Stimulated activated CD4-positive, alpha-beta T cell treated with anti-CD3 and anti-CD28 coated beads, TNF-alpha, amount 100 ng/mL, for 1 hour (primary cell): ENCODE measurements around the gene BHLHE40.
"Not testable (repeated sequence)": the region's sequence is repeated elsewhere in the genome, so short reads cannot be mapped to it uniquely, and the experiment has no call there.

Source experiments
- DNase-seq, 3 donors: peaks; one replicate each; pipeline ENCODE4 v3.0.0-alpha.2; 2020; ENCODE audit warnings: low read depth in 3 of 3, low spot score in 1 of 3

The BHLHE40 gene

DNA sequence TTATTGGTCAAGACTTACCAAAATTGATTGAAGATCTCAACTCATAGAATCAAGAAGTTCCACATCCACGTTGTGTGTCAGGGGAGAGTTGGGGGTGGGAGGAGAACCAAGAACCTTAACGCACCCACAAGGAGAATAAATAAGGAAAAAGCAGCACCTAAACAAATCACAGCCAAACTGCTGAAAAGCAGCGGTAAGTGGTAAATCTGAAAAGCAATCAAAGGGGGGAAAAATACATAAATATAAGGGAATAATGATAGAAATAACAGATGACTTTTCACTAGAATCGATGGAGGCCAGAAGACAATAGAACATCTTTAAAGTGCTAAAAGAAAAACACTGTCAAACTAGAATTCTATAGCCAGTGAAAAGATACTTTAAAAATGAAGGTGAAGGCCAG, 20.1 kb upstream of the BHLHE40 start:
- no peak for DNase-seq

DNA sequence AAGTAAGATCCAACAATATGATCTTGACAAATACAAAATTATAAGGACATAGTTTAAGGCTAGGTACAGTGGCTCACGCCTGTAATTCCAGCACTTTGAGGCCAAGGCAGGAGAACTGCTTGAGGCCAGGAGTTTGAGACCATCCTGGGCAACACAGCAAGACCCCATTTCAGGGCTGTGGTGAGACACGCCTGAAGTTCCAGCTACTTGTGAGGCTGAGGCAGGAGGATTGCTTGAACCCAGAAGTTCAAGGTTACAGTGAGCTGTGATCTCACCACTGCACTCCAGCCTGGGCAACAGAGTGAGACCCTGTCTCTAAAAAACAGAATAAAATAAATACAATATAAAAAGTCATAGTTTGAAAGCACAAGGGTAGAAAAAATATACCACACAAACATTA, 17.4 kb upstream of the BHLHE40 start:
- not testable (repeated sequence) for DNase-seq

- no peak for DNase-seq
These were observed 15.3 kb upstream of the BHLHE40 start for GRCh38 chr3:4963669-4964570.

- DNase-seq, result not testable (repeated sequence)
These were observed 13.2 kb upstream of the BHLHE40 start for GRCh38 chr3:4966006-4966405.

GRCh38 chr3:4967683-4968082, 11.6 kb upstream of the BHLHE40 start:
- DNase-seq, result not testable (repeated sequence)

DNA sequence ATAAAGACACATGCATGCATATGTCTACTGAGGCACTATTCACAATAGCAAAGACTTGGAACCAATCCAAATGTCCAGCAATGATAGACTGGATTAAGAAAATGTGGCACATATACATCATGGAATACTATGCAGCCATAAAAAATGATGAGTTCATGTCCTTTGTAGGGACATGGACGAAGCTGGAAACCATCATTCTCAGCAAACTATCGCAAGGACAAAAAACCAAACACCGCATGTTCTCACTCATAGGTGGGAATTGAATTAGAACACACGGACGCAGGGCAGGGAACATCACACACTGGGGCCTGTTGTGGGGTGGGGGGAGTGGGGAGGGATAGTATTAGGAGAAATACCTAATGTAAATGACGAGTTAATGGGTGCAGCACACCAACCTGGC, 7.8 kb upstream of the BHLHE40 start:
- DNase-seq, result not testable (repeated sequence)

DNA sequence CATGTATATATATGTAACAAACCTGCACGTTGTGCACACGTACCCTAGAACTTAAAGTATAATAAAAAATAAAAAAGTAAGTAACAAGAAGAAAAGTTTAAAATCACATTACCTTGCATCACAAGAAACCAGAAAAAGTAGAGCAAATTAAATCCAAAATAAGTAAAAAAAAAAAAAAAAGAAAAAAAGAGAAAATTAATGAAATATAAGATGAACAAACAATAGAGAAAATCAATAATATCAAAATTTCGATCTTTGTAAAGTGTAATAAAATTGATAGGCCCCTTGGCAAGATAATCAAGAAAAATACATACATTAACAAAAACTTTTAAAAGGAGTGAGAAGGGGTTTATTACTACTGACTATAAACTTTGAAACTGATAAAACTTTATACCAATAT, 7.4 kb upstream of the BHLHE40 start:
- no peak for DNase-seq

DNA sequence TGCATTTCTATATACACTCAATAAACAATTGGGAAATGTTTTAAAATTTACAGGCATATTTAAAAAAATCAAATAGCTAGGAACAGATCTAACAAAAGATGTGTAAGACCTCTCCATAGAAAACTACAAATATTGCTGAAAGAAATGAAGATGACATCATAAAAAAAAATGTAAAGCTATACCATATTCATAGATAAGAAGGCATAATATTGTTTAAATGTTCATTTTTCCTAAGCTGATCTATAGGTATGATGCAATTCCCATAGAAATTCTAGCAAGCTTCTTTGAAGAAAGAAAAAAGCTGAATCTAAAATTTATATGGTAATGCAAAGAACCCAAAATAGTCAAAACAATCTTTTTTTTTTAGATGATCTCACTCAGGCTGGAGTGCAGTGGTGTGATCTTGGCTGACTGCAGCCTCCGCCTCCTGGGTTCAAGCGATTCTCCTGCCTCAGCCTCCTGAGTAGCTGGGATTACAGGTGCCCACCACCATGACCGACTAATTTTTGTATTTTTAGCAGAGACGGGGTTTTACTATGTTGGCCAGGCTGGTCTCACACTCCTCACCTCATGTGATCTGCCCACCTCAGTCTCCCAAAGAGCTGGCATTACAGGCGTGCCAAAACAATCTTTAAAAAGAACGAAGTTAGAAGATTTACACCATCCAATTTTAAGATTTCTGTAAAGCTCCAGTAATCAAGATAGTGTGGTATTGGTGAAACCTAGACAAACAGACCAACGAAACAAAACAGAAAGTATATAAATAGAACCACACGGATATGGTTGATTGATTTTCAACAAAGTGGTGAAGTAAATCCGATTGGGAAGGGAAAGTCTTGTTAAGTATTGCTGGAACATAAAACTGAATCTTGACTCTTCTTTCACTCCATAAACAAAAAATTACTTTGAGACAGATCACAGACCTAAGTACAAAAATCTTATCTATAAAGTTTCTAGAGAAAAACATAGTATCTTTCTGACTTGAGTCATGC, 6.3 kb upstream of the BHLHE40 start:
- no peak for DNase-seq

- no peak for DNase-seq
These were observed 5.1 kb upstream of the BHLHE40 start for GRCh38 chr3:4974154-4974553.

GRCh38 chr3:4976109-4976508, 3.1 kb upstream of the BHLHE40 start:
- DNase-seq, result no peak

GRCh38 chr3:4977001-4977852, 2.0 kb upstream of the BHLHE40 start:
- DNase-seq, result peak in 1 of 3 donors; percentile 10

GRCh38 chr3:4977853-4978203, 1.4 kb upstream of the BHLHE40 start:
- DNase-seq, result no peak

- DNase-seq, result peak in 2 of 3 donors; percentile 31 to 36
These were observed 852 bp upstream of the BHLHE40 start for GRCh38 chr3:4978204-4978965.

GRCh38 chr3:4978966-4979427, 240 bp upstream of the BHLHE40 start:
- peak; percentile 66 to 83 (median 68) for DNase-seq

- DNase-seq, result peak; percentile 75 to 90 (median 77)
These were observed 1.3 kb downstream of the BHLHE40 start for GRCh38 chr3:4980229-4981203.

DNA sequence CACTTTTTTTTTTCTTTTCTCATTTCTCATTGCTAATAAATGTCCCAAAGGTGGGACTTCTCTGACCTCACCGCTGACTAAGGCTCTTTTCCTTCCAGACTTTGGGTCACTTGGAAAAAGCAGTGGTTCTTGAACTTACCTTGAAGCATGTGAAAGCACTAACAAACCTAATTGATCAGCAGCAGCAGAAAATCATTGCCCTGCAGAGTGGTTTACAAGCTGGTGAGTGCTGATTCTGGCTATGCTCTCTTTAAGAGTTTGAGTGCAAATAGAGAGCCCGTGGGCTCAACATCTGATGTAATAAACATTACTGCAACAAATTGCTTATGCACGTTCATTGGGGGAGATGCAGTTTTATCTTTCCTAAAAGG, 2.0 kb downstream of the BHLHE40 start:
- DNase-seq, result no peak

- no peak for DNase-seq
These were observed 2.6 kb downstream of the BHLHE40 start for GRCh38 chr3:4981665-4982494.
